Forelimb muscle (tissue), 1 donor: Measurements from ENCODE around the gene FUT3. TPM values are rescaled to one million over a fixed set of nuclear protein-coding genes. Genes with fewer than 3 reads are reported as not detected.

ENCODE experiments used
- DNase-seq: peaks from one replicate; pipeline ENCODE4 v3.0.0-alpha.2; 2013; ENCODE audit warnings: low read depth
- polyA plus RNA-seq: library from polyadenylated mRNA; unstranded; fragments of 120-200 nt; gene quantifications from one replicate; pipeline ENCODE4 v1.2.1, GENCODE V29; 2013; ENCODE audit not compliant: insufficient read length

Gene FUT3
- polyA plus RNA-seq, 1 donor = 0.25 TPM

DNA sequence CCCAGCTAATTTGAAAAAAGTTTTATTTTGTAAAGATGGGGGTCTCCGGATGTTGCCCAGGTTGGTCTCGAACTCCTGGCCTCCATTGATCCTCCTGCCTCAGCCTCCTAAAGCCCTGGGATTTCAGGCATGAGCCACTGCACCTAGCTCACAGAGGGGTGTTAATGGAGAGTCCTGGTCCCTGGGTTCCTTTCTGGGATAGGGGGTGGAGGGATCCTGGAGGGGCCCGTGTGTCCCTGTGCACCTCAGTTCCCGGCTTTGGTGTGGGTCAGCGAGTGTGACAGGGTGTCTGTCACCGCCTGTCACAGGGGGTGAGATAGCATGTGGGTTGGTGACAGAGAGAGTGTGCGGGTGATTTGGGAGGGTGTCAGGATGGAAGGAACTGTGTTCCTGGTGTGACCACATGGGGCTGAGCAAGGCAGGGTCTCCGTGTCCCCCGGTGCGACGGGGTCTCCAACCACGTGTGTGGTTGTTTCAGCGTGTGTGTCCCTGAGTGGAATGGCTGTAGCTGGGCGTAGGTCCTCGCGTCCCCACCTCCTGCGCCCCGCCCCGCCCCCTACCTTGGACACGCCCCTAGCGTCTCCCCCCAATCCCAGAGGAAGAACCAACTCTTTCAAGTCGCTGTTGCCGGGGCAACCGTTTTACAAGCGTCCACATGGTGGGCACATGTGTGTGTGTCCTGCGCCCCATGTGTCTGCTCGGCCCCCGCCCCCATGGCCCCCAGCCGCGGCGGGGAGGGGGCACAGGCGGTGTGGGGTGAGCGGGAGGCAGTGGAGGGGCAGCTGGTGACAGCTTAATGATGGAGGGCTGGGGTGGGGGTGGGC, 49.2 kb downstream of the FUT3 start:
- DNase-seq = no peak

DNA sequence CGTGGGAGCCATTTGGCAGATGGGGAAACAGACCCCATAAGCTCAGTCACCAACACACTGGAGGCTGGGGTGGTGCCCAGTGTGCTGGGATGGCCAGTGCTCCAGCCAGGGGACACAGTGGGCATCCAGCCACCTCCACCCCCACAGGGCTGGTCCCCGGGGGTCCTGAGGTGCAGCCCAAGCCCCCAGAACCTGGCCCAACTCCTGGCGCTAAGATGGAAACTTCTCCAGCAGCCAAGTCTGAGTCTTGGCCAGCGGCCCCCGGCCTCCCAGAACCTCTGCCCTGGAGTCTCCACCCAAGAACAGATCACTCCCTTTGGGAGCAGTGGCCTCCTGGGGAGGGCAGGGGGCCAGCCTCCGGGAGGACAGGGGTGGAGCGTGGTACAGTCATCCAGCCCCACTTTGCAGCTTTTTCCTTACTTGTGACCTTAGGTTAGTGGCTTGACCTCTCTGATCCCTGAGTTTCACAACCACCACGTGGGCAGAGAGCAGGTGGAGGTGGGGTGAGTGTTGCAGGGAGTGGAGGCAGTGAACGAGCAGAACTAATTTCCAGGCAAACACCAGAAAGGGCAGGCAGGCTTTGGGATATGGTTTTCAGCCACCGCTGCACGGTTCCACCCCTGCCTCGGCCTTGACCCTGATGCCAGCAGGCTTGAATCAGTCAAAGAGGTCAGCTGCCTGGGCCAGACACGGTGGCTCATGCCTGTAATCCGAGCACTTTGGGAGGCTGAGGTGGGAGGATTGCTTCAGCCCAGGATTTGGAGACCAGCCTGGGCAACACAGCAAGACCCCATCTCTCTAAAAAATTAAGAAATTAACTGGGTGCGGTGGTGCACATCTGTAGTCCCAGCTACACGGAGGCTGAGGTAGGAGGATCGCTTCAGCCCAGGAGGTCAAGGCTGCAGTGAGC, 50.6 kb downstream of the FUT3 start:
- no peak for DNase-seq

DNA sequence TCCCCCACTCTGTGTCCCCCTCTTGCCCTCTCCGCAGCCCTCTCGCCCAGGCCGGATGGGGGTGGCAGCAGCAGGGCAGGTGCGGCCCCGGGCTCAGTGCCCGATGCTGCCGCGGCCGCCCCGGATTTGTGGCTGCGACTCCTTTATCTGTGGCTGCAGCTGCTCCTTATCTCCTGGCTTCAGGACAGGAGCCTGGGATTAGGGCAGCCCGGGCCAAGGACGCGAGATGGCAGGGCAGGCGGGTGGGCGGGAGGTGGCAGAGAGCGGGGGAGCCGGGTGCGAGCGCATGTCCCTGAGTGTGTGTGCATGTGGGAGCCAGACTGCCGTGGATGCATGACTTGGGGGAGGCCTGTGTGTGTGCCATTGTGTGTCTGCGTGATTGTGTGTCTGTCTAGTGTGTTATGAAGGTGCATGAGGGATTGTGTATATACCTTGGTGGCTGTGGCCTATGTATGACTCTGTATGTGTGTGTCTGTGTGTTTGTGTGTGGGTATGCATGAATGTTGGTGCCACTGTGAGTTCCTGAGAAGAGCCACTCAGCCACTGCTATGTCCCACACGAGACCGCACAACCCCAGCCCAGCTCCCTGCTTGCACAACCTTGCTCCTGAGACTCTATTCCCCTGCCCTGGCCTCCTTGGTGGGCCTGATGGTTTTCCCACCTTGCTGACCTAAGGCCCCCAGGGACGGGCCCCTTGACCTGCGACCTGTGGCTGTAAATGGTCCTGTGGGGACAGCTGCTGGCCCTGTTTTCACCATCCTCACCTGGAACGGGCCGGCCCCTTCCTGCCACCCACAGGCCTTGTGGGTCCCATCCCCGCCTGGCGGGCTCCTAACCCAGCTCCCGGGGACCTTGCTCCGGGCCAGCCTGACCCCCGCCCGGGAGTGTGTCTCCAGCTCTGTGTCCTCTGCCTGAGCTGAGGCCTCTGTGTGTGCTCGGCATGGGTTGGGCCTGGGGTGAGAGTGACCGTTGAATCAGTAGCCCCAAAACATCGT, 51.7 kb downstream of the FUT3 start:
- DNase-seq = no peak

DNA sequence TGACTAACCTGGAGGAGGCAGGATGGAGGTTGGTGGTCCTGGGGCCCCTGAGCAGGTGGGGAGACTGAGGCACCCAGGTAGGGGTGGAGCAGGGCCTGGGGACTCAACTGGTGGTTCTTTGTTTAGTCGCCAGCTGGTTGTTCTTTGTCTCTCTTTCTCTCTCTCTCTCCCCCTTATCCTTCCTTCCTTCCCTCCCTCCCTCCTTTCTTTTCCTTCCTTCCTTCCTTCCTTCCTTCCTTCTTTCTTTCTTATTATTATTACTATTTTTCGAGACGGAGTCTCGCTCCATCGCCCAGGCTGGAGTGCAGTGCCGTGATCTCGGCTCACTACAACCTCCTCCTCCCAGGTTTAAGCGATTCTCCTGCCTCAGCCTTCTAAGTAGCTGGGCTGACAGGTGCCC, 53.0 kb downstream of the FUT3 start:
- no peak for DNase-seq

DNA sequence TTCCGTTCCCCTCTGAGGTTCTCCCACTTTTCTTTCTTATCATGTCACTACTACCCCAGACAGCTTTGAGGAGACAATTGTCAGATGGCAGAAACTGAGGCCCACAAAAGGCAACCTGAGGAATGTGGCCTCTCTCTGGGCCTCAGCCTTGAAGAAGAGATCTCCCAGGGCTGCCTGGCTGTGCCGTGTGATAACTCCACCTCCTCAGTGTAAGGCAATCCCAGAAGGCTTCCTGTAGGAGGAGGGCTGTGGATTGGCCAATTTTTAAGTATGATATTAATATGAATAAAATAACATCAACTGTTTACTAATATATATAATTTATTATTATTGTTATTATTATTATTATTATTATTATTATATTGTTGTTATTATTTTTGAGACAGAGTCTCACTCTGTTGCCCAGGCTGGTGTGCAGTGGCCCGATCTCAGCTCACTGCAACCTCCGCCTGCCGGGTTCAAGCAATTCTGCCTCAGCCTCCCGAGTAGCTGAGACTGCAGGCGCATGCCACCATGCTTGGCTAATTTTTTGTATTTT, 55.8 kb downstream of the FUT3 start:
- DNase-seq = no peak

DNA sequence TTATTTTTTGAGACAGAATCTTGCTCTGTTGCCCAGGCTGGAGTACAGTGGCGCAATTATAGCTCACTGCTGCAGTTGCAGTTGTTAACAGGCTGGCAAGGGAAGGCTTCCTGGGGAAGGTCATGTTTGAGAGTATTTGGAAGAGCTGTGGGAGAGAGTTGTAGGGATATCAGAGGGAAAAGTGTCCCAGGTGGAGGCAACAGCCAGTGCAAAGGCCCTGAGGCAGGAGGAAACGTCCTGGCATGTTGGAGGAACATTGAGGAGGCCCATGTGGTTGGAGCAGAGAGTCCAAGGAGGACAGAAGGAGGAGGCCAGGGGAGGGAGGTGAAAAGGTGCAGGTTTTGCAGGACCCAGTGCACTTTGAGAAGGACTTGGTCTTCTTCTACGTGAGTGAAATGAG, 58.1 kb downstream of the FUT3 start:
- DNase-seq = no peak

Other genes with a start within 250 kb of the FUT3 start
- gene SAFB2, start 228.7 kb downstream of the FUT3 start, polyA plus RNA-seq = 46.4 TPM
- 92.1 TPM for gene SAFB, start 228.4 kb downstream of the FUT3 start, polyA plus RNA-seq
- 93.6 TPM for gene MICOS13, start 170.9 kb downstream of the FUT3 start, polyA plus RNA-seq
- 4.9 TPM for gene HSD11B1L, start 170.4 kb downstream of the FUT3 start, polyA plus RNA-seq
- gene RPL36, start 161.2 kb downstream of the FUT3 start, polyA plus RNA-seq = 1,428 TPM
- 44.6 TPM for gene LONP1, start 131.3 kb downstream of the FUT3 start, polyA plus RNA-seq
- gene CATSPERD, start 130.8 kb downstream of the FUT3 start, polyA plus RNA-seq = not detected
- gene PRR22, start 66.7 kb downstream of the FUT3 start, polyA plus RNA-seq = 2.2 TPM
- gene DUS3L, start 60.3 kb downstream of the FUT3 start, polyA plus RNA-seq = 24.5 TPM
- 0.37 TPM for gene NRTN, start 46.4 kb downstream of the FUT3 start, polyA plus RNA-seq
- not detected for gene FUT6, start 11.7 kb downstream of the FUT3 start, polyA plus RNA-seq
- gene FUT5, start 19.1 kb upstream of the FUT3 start, polyA plus RNA-seq = not detected
- gene NDUFA11, start 52.3 kb upstream of the FUT3 start, polyA plus RNA-seq = 191 TPM
- gene VMAC, start 53.4 kb upstream of the FUT3 start, polyA plus RNA-seq = 4.3 TPM
- 6.3 TPM for gene CAPS, start 62.8 kb upstream of the FUT3 start, polyA plus RNA-seq
- 45.6 TPM for gene RANBP3, start 126.7 kb upstream of the FUT3 start, polyA plus RNA-seq